OCI-LY3 (cell line): Measurements from ENCODE around the gene PIK3CA.

ENCODE experiments used
- EZH2phosphoT487 ChIP-seq: fragments of 200-600 bp; shearing (Covaris generic); IDR thresholded peaks from 2 replicates; pipeline ENCODE4 v1.6.1; 2018; ENCODE audit warnings: antibody characterized with exemption, mixed run types, low read depth
- TF ChIP-seq, protein P1 (sequence below): fragments of 200-600, 300-600 bp; sonication (generic); IDR thresholded peaks from 2 replicates; pipeline ENCODE4 v1.5.1; 2014; ENCODE audit warnings: antibody characterized with exemption, low read length, low read depth

DNA sequence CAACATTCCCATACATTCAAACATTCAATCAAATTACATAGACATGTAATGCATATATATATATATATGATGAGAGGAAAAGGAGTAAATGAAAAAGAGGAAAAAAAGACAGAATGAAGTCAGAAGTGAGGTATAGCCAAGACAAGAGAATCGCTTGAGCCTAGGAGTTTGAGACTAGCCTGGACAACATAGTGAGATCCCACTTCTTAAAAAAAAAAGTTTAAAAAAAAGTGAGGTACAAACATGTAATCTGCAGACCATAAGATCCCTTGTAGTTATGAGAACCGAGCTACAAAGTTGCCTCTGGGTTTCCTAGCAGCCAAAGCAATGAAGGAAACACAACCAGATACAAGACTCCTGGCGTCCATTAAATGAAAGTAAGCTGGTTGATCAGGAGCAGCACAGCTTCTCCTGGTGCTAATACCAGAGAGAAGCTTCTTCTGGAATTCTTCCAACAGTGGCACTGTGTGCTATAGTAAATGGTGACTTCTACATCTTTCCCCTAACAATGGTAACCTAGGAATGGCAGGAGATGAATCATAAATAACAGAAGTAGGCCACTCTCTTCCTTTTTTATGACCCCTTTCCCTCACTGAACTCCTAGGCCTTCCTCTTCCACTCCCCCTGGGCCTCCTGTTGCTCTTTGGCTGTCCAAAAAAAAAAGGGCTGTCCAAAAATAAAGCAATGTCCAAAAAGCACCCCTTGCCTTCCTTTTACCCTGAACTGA lies 99.3 kb downstream of the PIK3CA start:
- TF ChIP-seq, protein P1, sequence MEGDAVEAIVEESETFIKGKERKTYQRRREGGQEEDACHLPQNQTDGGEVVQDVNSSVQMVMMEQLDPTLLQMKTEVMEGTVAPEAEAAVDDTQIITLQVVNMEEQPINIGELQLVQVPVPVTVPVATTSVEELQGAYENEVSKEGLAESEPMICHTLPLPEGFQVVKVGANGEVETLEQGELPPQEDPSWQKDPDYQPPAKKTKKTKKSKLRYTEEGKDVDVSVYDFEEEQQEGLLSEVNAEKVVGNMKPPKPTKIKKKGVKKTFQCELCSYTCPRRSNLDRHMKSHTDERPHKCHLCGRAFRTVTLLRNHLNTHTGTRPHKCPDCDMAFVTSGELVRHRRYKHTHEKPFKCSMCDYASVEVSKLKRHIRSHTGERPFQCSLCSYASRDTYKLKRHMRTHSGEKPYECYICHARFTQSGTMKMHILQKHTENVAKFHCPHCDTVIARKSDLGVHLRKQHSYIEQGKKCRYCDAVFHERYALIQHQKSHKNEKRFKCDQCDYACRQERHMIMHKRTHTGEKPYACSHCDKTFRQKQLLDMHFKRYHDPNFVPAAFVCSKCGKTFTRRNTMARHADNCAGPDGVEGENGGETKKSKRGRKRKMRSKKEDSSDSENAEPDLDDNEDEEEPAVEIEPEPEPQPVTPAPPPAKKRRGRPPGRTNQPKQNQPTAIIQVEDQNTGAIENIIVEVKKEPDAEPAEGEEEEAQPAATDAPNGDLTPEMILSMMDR = no peak
- no peak for TF ChIP-seq EZH2phosphoT487
